Activated CD4-positive, alpha-beta T cell treated with anti-CD3 and anti-CD28 coated beads, Interleukin-2, amount 50 U/mL, for 4 hours (primary cell): ENCODE results near the gene CDCA7L.
"Not testable (repeated sequence)": the region's sequence is repeated elsewhere in the genome, so short reads cannot be mapped to it uniquely, and the experiment has no call there.

ENCODE experiments used
- DNase-seq, 2 experiments: peaks; one replicate each; pipeline ENCODE4 v3.0.0-alpha.2; 2020

Gene CDCA7L

DNA sequence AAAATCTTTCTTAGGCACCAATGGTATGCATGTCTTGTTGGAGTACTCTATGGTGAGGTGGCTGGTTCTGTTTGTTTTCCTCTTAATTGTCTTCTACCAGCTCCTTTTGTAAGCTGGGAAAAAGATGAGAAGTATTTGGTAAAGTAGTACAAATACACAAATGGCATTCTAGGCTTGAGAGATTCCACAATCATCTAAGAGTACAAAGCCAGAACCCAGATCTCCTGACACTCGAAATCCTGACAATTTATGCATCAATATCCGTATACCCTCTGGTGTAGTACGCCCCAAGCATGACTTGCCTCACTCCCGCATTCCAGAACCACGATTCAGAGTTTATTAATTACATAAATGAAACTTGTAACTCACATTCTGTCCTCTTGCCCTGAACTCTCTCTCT, 43.5 kb downstream of the CDCA7L start:
- no peak for DNase-seq

DNA sequence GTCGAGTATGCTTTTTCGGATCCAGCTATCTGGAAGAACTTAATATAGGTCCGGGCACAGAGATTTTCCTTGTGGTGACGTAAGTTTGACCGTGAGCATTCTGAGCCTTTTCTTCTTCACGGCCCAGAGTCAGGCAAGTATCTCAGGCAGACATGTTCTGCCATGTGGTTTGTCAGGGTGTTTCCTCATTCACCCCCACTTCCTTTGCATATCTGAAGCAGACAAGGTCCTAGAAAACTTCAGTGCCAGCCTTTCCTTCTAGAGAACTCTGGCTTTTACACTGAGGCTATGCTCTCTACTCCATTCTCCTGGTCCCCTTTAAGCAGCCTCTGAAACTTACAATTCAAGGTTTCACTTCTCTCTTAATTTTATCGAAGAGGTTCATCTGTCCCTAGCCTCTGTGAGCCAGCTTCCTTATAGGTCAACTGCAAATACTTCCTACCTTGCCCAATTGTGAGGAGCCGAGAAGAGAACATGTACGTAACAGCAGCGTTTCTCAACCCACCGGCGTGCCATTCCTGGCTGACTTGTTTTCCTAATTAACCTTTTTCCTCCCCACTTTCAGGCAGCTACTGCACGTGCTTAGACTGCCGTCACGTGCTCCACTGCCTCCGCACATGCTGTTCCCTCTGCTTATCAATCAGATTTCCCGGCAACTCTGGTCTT, 47.3 kb downstream of the CDCA7L start:
- no peak for DNase-seq

DNA sequence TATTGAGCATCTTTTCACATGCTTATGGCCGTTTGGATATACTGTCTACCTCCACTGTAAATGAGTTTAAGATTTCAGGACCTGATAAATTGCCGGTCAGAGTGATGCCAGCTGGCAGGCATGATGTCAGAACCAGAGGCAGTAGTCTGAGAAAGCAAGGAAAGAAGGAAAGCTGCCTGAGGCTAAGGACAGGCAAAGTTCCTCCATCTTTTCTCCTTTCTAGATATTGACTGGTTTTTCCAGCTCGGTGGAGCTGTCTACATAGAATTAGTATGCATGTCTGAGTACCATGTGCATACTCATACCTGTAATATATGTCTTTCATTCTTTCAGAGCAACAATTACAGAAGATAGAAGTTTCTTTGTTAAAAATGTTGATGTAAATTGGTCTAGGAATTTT, 52.3 kb downstream of the CDCA7L start:
- DNase-seq, result no peak

DNA sequence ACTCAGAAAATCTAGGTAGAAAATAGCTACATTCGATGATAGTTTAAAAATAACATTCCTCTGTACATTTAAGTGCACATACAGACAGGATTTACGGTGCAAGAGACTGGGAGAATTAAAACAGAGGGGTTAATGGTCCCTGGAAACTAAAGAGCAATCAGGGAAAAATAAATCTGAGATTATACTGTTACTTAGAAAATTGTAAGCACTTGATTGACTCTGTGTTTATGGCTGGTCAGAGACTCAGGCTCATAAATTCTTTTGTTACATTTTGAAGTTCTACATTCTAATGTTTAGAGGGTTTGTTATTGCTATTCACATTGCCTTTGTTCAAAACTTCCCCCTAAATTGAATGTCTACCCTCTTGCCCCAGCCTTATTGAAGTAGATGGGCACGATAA, 54.4 kb downstream of the CDCA7L start:
- no peak for DNase-seq

DNA sequence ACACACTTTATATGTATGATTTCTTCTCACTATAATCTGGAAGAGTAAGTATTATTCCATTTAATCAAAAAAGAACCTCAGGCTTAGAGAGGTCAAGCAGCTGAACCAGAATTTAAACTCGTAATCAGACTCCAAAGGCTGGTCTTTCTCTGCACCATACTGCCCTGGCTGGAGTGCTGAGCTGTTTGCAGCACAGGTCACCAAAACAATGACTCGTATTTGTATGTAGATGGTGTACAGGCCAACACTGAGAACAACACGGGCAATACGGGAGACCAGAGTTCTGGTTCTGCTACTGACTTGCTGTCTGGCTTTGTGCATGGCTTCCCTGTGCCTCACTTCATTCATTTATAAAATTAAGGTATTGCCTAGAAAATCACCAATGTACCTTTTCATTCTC, 57.9 kb downstream of the CDCA7L start:
- no peak for DNase-seq

DNA sequence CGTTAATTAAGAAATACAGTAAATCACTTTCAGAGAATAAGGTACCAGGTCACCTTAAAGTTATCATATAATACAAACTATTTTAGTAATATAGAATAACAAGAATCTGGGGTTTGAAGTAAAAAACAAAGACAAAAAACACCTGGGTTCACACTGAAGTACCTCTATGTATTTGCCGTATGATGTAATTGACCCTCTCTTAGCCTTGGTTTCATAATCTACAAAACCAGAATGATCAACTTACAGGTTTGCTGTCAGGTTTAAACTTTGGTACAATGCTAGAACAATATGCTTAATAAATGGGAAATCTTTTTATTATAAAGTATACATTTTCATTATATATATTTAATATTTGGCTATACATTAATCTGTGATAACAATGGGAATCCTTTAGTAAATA, 58.3 kb downstream of the CDCA7L start:
- DNase-seq, result no peak

DNA sequence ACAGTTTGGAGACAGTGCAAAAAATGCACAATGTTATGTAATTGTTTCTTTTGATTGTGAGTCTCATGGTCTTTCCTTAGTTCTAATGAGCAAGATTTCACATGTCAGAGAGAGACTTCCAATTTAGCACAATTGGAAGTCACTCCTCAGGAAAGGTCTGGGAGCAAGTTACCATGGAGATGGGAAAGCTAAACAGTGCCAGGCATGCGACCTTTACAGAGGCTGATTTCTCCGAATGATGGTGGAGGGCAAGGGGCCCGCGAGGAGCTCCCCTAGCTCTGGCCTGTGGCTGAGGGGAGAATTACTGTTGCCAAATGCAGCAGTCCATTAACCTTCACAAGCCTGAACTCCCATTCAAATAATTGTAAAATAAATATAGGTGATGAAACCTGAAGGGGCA, 59.3 kb downstream of the CDCA7L start:
- DNase-seq, result no peak

DNA sequence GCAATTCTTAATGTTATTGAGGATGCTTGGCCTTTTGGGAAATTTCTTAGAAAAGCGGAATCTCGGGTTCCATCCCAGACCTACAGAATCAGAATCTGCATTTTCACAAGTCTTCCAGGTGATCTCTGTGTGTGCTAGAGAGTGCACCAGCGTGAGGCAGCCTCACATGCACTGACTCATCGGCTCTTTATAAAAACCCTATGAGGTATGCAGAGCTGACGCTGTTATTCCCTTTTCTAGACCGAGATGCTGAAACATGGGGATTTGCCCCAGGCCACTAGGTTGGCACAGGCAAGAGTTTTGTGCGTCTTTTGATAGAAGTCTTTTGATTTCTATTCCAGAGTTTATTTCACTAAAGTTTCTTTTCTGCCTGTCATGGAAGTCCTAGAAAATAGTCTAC, 61.2 kb downstream of the CDCA7L start:
- DNase-seq, result no peak

DNA sequence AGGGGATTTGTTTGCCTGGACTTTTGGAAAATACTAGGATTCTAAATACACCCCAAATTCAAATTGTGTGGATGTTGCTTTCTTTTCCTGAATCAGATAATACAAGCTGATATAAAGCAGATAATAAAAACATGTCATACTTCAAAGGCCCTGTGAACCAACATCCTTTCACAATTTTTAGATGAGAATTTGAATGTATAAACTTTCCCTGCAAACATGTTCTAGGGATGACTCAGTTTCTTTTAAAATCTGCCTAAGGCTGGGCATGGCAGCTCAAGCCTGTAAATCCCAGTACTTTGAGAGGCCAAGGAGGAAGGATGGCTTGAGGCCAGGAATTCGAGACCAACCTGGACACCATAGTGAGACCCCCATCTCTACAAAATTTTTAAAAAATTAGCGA, 62.2 kb downstream of the CDCA7L start:
- DNase-seq, result not testable (repeated sequence)

DNA sequence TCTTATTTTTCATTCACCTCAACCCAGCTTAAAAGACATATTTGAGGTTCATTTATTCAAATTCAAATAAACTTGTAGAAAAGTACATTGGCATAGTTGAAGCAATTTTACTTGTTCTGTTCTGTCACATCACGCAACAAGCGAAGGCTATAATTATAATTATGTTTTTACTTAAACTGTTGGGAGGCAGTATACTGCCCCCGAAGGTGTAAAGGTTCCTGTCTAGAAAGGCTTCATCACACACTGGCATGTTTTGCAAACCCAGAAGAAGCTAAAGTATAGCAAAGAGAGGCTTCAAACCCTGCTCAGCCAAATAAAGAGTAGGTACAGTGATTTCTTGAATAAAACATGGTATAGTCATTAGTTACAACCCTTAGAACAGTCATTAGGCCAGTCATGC, 62.6 kb downstream of the CDCA7L start:
- DNase-seq, result no peak

DNA sequence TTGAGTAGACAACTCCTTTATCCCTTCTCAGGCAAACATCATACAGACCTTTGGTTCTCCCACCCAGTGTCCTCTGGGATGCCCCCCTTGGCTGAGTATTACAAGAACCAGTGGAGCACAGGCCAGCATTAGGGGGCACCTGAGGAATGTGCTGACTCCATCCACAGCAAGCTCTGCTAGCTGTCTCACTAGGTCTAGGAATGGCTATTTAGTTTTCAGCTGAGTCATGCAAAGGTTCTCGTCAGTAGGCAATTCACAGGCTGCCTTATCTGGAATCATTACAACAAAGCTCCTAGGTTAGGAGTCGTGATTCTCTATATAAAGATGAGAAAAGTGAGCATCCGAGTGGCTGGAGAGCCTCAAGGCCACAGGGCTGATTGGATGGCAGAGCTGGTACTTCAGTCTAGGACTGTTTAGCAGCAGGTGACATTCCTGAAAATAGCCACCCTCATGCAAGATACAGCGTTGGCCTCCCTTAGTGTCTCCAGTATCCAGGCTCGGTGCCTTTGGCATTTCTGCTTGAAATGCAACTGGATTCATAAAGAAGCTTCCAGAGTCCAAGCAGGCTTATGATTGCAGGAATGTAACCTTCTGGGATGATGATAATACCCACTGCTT, 75.8 kb downstream of the CDCA7L start:
- no peak for DNase-seq

DNA sequence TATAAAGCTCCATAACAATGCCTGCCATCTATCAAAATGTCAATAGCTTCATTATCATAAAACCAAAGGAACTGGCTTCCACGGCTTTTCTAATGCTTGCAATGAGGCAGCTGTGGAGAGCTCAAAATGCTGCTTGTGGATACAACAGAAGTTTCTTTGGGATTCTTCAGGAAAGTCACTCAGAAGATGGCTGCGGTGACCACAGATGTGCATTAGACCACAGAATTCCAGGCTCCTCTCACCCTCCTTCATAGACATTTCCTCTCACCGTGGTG, 77.2 kb downstream of the CDCA7L start:
- DNase-seq, result no peak

DNA sequence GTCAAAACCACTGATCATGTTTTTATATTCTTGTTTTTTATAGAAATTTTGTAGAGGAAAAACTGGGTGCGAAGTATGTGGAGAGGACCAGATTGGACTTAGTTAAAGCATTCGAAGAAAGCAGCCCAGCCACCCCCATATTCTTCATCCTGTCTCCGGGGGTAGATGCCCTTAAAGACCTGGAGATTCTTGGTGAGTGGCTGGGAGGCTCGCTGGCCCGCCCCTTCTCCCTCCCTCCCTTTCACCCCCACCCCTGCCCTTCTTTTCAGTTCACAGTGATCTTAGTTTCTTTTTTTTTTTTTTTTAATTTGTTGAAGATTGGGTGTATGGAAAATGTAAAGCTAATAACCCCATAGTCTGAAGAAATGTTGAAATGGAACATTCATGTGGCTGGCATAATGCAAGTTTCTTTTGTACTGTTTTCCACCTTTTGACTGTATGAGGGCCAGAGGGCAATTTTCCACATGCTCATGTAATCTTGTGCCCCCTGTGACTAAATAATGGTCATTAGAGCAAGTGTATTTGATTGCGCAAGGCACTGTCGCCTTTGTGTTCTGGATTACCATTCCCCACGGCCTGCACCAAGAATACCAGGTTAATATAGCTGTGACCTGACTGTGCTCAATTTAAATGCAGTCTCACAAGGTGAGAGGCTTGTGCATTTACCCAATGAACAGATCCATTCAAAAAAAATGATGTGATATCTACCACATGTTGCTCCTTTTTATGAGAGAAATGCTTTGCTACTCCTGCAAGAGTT, 77.7 kb downstream of the CDCA7L start:
- no peak for DNase-seq

DNA sequence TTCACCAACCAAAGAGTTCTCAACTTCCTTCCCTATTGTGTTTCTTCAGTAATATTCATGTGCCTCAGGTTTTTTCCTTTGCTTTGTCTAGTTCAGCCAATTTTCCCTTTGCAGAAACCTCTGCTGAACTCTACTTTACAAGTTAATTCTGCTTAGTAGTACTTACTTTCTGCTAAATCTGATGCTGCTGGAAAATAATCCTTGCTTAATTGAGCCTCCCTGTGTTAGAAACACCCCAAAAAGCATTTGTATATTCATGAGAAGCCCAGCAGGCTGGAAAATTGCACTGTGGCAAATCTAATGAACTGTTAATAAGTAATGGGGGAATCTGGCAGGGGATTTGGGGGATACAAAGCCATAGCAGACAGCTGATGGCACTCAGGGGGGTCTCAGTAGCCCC, 78.5 kb downstream of the CDCA7L start:
- DNase-seq, result no peak

DNA sequence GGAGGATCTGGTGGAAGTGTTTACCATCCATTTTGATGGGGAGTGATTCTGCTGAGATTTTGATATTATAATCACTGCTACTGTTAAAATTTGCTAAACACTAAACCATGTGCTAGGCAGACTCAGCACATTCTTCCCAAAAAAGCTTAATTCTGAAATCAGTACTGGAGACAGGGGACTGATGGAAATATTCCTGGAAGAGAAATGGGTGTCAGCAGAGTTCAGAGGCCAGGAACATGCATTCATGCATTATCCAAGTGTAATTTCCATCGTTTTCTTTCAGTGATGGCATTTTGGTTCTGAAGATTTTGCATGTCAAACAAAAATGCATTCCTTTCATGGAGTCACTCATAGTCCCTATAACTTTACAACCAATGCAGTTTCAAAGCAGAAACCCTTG, 79.0 kb downstream of the CDCA7L start:
- no peak for DNase-seq

DNA sequence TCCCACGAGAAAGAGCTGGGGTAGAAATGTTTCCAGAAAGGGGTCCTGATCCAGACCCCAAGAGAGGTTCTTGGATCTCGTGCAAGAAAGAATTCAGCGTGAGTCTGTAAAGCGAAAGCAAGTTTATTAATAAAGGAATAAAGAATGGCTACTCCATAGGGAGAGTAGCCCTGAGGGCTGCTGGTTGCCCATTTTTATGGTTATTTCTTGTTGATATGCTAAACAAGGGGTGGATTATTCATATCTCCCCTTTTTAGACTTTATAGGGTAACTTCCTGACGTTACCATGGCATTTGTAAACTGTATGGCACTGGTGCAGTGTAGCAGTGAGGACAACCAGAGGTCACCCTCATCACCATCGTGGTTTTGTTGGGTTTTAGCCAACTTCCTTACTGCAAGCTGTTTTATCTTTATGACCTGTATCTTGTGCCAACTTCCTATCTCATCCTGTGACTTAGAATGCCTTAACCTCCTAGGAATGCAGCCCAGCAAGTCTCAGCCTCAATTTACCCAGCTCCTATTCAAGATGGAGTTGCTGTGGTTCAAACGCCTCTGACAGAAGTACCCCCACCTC, 80.0 kb downstream of the CDCA7L start:
- DNase-seq, result not testable (repeated sequence)

DNA sequence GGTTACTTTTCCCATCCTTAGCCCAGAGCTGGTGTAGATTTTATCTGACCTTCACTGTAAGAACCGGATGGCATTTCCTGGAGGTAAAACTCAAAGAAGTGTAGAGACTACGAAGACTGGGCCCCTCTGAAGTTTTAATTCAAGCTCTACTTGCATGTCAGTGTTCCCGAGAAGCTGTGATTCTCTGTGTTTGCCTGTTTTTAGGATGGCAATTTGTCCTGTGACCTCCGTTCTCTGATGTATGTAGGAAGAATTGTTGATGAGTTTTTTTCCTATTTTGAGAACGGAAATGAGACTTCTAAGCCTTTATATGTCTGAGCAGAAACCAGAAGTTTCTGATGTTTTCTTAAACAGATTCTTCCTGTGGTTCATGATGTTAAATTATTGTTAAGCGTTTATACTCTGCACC, 94.1 kb downstream of the CDCA7L start:
- DNase-seq, result no peak
